GM21717 (cell line): ENCODE results near the gene NUDT4B.
"Not testable (repeated sequence)": the region's sequence is repeated elsewhere in the genome, so short reads cannot be mapped to it uniquely, and the experiment has no call there.

ENCODE experiments used
- ATAC-seq: cut with Tn5 transposase; IDR thresholded peaks from one replicate; pipeline ENCODE4 v1.9.1; 2021; ENCODE audit warnings: mild to moderate bottlenecking, moderate library complexity; ENCODE audit not compliant: unreplicated experiment

Gene NUDT4B

GRCh38 chr1:148793762-148794332, 45.3 kb downstream of the NUDT4B start:
- not testable (repeated sequence) for ATAC-seq
